Upper lobe of right lung (tissue), 1 donor: ENCODE measurements around the gene GPR132. TPM values are rescaled to one million over a fixed set of nuclear protein-coding genes. Genes with fewer than 3 reads are reported as not detected.

Source experiments
- ATAC-seq: fragments of 200-7000 bp; cut with Tn5 transposase; one replicate; pipeline ENCODE4 v1.9.1; 2020; ENCODE audit warnings: mild to moderate bottlenecking, moderate library complexity
- DNase-seq: peaks from one replicate; pipeline ENCODE4 v3.0.0-alpha.2; 2020
- H3K27ac ChIP-seq: fragments of 200-600 bp; one replicate; pipeline ENCODE4 v1.8.0; 2022
- H3K27me3 ChIP-seq: fragments of 200-600 bp; one replicate; pipeline ENCODE4 v1.8.0; 2022; ENCODE audit warnings: mild to moderate bottlenecking
- H3K36me3 ChIP-seq: fragments of 200-600 bp; one replicate; pipeline ENCODE4 v1.8.0; 2022
- H3K4me1 ChIP-seq: fragments of 200-600 bp; one replicate; pipeline ENCODE4 v1.8.0; 2022
- H3K4me3 ChIP-seq: fragments of 200-600 bp; one replicate; pipeline ENCODE4 v1.8.0; 2022; ENCODE audit warnings: mild to moderate bottlenecking
- H3K9me3 ChIP-seq: fragments of 200-600 bp; one replicate; pipeline ENCODE4 v1.8.0; 2022
- intact Hi-C: fragments of 100-400 bp; cut with DNase I; formaldehyde crosslinking; loops from one replicate; pipeline ENCODE4 v1.11.0; 2022
- total RNA-seq: library from RNA; stranded (reverse); fragmentation: NEBNext Ultra II Directional; extraction: Animal tissue kit (Norgen Biotek cat#: 25700); gene quantifications from one replicate; pipeline ENCODE4 v1.2.1, GENCODE V29; 2021
- TF ChIP-seq, protein P1 (sequence below): fragments of 200-600 bp; IDR thresholded peaks from one replicate; pipeline ENCODE4 v1.8.0; 2022; ENCODE audit warnings: antibody characterized with exemption
- donor health status: DM: no; HTN: yes; CAD: no; lungs with severe emphysema.

GPR132 gene
- total RNA-seq, 1 donor from 2014 or later: 6.7 TPM

DNA sequence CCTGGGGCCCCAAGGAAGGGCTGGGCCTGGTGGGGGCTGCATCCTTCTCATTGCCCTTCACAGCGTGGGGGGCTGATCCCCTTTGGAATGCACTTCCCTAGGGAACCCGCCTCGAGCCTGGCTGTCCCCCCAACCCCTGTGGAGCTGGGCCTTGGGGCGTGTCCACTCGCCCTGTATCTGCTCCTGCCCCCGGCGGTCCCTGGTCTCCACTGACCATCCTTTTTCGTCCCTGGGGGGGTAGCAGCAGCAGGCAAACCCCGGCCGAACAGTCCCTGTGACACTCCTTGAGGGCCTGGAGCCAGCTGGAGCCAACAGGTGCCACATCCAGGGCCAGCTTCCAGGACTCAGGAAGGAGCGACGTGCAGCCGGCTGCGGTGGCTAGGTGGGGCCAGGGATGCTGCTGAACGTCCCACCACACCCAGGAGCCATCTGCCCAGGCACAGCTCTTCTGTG is 9.4 kb upstream of the GPR132 start:
- Histone ChIP-seq H3K9me3 (no peaks in the 10 kb centered on the region), H3K36me3 (no peaks in the 10 kb centered on the region), H3K4me1 (peaks cover 21% of the 10 kb centered on the region), H3K4me3 (no peak overlapping the region), H3K27ac (no peak overlapping the region), H3K27me3 (no peaks in the 10 kb centered on the region)
- ATAC-seq (no peak), DNase-seq (no peak)
- TF ChIP-seq, protein P1, sequence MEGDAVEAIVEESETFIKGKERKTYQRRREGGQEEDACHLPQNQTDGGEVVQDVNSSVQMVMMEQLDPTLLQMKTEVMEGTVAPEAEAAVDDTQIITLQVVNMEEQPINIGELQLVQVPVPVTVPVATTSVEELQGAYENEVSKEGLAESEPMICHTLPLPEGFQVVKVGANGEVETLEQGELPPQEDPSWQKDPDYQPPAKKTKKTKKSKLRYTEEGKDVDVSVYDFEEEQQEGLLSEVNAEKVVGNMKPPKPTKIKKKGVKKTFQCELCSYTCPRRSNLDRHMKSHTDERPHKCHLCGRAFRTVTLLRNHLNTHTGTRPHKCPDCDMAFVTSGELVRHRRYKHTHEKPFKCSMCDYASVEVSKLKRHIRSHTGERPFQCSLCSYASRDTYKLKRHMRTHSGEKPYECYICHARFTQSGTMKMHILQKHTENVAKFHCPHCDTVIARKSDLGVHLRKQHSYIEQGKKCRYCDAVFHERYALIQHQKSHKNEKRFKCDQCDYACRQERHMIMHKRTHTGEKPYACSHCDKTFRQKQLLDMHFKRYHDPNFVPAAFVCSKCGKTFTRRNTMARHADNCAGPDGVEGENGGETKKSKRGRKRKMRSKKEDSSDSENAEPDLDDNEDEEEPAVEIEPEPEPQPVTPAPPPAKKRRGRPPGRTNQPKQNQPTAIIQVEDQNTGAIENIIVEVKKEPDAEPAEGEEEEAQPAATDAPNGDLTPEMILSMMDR: no peak
- intact Hi-C loops: no loop called here

DNA sequence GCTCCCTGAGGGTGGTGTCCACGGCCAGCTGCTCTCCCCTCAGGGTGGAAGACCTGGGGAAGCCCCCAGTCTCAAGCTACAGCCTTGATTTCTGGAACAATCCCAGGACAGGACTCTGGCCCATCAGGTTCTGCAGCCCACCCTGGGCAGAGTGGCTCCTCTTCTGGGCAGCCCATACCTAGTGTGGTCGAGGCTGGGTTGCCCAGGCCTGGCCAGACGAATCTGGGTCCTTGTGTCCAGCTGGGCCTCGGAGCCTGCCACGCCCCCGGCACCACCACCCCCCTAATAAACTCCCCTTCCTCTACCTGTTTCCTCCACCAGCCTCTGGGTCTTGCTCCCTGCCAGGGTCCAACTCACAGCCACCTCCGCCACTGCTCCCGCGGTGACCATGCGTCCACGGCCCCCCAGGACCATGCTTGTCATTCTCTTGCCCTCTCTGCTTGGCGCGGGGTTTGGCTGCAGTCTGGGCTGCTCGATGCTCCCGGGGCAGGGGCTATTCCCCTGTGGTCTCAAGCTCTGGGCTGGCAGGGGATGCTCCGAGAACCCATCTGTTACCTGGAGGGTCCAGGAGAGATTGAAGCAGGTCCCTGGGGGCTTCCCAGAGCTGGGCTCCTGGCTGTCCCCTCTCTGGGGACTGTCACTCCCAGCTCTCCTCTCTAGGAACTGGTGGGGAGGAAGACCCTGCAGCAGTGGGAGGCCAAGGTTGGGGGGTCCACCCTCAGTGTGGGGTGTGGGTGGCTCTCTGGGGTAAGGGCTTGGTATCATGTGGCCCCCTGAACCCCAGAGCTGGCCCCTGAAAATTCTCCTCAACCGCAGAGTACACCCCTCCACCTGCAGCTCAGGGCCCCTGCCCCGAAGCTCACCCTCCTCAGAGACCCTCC is 8.7 kb upstream of the GPR132 start:
- Histone ChIP-seq H3K36me3 (no peaks in the 10 kb centered on the region), H3K4me3 (no peak overlapping the region), H3K27me3 (no peaks in the 10 kb centered on the region), H3K4me1 (peaks cover 23% of the 10 kb centered on the region), H3K27ac (no peak overlapping the region), H3K9me3 (no peaks in the 10 kb centered on the region)
- DNase-seq (no peak), ATAC-seq (no peak)
- intact Hi-C loops: no loop called here
- TF ChIP-seq, protein P1: no peak

DNA sequence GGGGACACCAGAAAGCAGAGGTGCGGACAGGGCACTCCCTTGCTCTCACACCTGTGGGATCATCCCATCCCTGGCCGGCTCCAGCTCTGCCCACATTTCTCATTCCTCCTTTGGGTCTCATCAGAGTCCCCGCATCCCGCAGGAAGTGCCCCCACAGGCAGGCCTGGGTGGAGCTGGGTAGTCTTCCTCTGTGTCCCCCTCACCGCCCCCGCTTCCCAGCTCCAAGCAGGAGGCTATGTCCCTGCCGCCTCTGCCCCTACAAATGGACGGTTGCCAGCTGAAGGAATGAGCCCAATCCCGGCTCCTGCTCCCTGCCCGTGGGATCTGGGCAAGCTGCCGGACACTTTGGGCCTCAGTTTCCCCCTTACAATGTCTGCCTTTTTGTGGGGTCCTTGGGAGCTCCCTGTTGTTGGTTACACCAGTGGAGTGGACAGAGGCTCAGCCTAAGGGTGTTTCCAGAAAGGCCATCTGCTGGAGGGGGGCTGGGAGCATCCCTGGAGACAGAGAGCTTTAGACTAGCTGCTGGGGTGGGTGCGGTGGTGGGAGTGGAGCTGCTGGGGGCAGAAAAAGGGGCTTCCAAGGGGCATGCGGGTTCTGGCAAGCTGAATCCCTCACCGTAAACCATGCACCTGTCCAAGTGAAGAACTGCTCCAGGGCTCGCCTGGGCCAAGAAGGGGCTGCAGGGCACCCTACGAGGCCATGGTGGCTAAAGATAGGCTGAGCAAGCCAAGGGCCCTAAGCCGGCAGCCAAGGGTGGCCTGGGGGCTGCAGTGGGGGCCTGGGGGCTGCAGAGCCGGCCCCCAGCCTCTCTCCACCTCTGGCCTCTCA is 7.9 kb upstream of the GPR132 start:
- no peak for DNase-seq
- Histone ChIP-seq H3K4me3 (no peak overlapping the region), H3K36me3 (no peaks in the 10 kb centered on the region), H3K27ac (no peak overlapping the region), H3K27me3 (no peaks in the 10 kb centered on the region), H3K4me1 (peaks cover 23% of the 10 kb centered on the region), H3K9me3 (no peaks in the 10 kb centered on the region)
- TF ChIP-seq, protein P1: no peak
- intact Hi-C loops: no loop called here
- no peak for ATAC-seq

- no peaks in the 10 kb centered on the region for H3K9me3 ChIP-seq
- ATAC-seq (no peak), DNase-seq (no peak)
- TF ChIP-seq, protein P1: no peak
- intact Hi-C loops: no loop called here
- no peak overlapping the region for H3K27ac ChIP-seq
- no peak overlapping the region for H3K4me3 ChIP-seq
- H3K4me1 ChIP-seq: peaks cover 23% of the 10 kb centered on the region
- no peaks in the 10 kb centered on the region for H3K36me3 ChIP-seq
- no peaks in the 10 kb centered on the region for H3K27me3 ChIP-seq
Measured at GRCh38 chr14:105072381-105072861, 7.2 kb upstream of the GPR132 start.

GRCh38 chr14:105071942-105072341 is 6.7 kb upstream of the GPR132 start:
- no peaks in the 10 kb centered on the region for H3K36me3 ChIP-seq
- no peaks in the 10 kb centered on the region for H3K9me3 ChIP-seq
- intact Hi-C loops: no loop called here
- no peak for DNase-seq
- no peak overlapping the region for H3K4me3 ChIP-seq
- H3K4me1 ChIP-seq: peaks cover 23% of the 10 kb centered on the region
- TF ChIP-seq, protein P1: no peak
- H3K27ac ChIP-seq: no peak overlapping the region
- no peak for ATAC-seq
- no peaks in the 10 kb centered on the region for H3K27me3 ChIP-seq
